Large intestine (tissue), 3 donors: ENCODE data around the gene ADAMTS15. TPM values are rescaled to one million over a fixed set of nuclear protein-coding genes. Genes with fewer than 3 reads are reported as not detected.

Experiments used
- DNase-seq, 2 donors: peaks; one replicate each; pipeline versions ENCODE4 v3.0.0 to v3.0.0-alpha.2; 2013
- H3K27ac ChIP-seq: one replicate; pipeline ENCODE4 v1.5.1; 2013; ENCODE audit warnings: low read length
- H3K27me3 ChIP-seq: 2 replicates; pipeline ENCODE4 v1.6.1; 2013; ENCODE audit warnings: low read length; ENCODE audit not compliant: control insufficient read depth, insufficient read depth
- H3K36me3 ChIP-seq: 2 replicates; pipeline ENCODE4 v1.6.1; 2013; ENCODE audit warnings: low read length; ENCODE audit not compliant: control insufficient read depth, insufficient read depth
- H3K4me1 ChIP-seq: one replicate; pipeline ENCODE4 v1.6.1; 2013; ENCODE audit warnings: low read length; ENCODE audit not compliant: control insufficient read depth, insufficient read depth
- H3K4me3 ChIP-seq: one replicate; pipeline ENCODE4 v1.5.1; 2013; ENCODE audit warnings: low read length
- H3K9me3 ChIP-seq: one replicate; pipeline ENCODE4 v1.6.1; 2013; ENCODE audit warnings: mild to moderate bottlenecking, low read depth, low read length, moderate library complexity; ENCODE audit not compliant: control insufficient read depth
- whole genome bisulfite sequencing: methylation state at CpG from one replicate; pipeline ENCODE4 v1.1.5; 2013; ENCODE audit warnings: low lambda C conversion rate; ENCODE audit not compliant: insufficient coverage; 5-methylcytosine and 5-hydroxymethylcytosine counted together
- polyA plus RNA-seq: library from polyadenylated mRNA; unstranded; fragments of 120-200 nt; gene quantifications from one replicate; pipeline ENCODE4 v1.2.1, GENCODE V29; 2013

The ADAMTS15 gene
- polyA plus RNA-seq, 1 donor = 6.3 TPM

GRCh38 chr11:130449996-130450769 is 1.7 kb downstream of the ADAMTS15 start:
- H3K4me1 ChIP-seq = peaks cover 46% of the 10 kb centered on the region
- H3K9me3 ChIP-seq = peaks cover 5% of the 10 kb centered on the region
- peak overlapping the region; percentile 75 for H3K4me3 ChIP-seq
- no CpG with 5 or more reads among the region's 34 CpGs for WGBS
- H3K27me3 ChIP-seq = peaks cover 13% of the 10 kb centered on the region
- peak overlapping the region; percentile 63 for H3K27ac ChIP-seq
- DNase-seq = peak; percentile 83 to 85
- no peaks in the 10 kb centered on the region for H3K36me3 ChIP-seq

DNA sequence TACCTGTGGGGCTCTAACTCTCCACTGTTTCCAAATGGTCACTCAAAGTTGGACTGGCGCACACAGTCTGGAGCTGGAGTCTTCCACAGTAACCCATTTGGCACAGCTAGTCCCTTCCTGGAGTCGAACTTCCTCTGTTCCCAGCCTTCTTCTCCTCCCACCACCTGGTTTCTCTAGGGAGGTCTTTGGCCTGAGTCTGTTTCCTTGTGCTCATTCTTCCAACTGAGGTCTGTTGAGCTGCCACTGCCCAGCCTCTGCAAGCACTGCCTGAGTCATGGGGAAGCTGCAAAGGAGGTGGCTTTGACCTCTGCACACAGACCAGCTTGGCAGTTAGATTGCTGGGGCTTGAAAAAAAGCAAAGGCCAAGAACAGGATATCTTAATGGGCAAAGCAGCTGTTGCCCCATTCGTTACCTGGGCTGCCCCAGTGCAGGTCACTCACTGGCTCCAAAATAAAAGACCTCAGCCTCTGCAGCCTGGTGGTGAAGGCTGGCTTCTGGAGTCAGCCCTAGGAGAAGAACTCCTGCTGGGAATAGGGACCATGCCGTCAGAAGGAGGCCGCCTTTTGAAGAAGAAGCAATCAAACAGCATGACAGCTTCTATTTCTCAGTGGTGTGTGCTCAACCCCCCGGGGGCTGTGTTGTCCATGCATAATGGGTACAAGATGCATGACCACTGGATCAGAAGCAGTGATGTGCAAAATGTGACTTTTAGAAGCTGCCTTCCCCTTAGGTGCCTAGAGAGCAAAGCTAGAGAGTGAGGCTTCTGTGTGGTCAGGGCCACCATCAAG is 3.0 kb downstream of the ADAMTS15 start:
- Histone ChIP-seq H3K9me3 (peaks cover 5% of the 10 kb centered on the region), H3K36me3 (no peaks in the 10 kb centered on the region), H3K27ac (peak overlapping the region; percentile 44), H3K4me1 (peaks cover 59% of the 10 kb centered on the region), H3K27me3 (peaks cover 13% of the 10 kb centered on the region), H3K4me3 (no peak overlapping the region)
- WGBS = no CpG with 5 or more reads among the region's 6 CpGs
- peak; percentile 30 to 71 for DNase-seq

GRCh38 chr11:130452176-130452575 is 3.7 kb downstream of the ADAMTS15 start:
- H3K27ac ChIP-seq = peak overlapping the region; percentile 44
- no peak for DNase-seq
- WGBS = 100% methylated on average over 2 of the region's 9 CpGs
- H3K36me3 ChIP-seq = no peaks in the 10 kb centered on the region
- no peak overlapping the region for H3K4me3 ChIP-seq
- peaks cover 64% of the 10 kb centered on the region for H3K4me1 ChIP-seq
- H3K27me3 ChIP-seq = peaks cover 13% of the 10 kb centered on the region
- H3K9me3 ChIP-seq = peaks cover 5% of the 10 kb centered on the region

- peaks cover 13% of the 10 kb centered on the region for H3K27me3 ChIP-seq
- H3K36me3 ChIP-seq = no peaks in the 10 kb centered on the region
- H3K27ac ChIP-seq = peak overlapping the region; percentile 54
- DNase-seq = peak; percentile 56 to 75
- peaks cover 5% of the 10 kb centered on the region for H3K9me3 ChIP-seq
- H3K4me1 ChIP-seq = peaks cover 69% of the 10 kb centered on the region
- no CpG with 5 or more reads among the region's 6 CpGs for WGBS
- H3K4me3 ChIP-seq = no peak overlapping the region
Measured at GRCh38 chr11:130452940-130453339, 4.5 kb downstream of the ADAMTS15 start.

DNA sequence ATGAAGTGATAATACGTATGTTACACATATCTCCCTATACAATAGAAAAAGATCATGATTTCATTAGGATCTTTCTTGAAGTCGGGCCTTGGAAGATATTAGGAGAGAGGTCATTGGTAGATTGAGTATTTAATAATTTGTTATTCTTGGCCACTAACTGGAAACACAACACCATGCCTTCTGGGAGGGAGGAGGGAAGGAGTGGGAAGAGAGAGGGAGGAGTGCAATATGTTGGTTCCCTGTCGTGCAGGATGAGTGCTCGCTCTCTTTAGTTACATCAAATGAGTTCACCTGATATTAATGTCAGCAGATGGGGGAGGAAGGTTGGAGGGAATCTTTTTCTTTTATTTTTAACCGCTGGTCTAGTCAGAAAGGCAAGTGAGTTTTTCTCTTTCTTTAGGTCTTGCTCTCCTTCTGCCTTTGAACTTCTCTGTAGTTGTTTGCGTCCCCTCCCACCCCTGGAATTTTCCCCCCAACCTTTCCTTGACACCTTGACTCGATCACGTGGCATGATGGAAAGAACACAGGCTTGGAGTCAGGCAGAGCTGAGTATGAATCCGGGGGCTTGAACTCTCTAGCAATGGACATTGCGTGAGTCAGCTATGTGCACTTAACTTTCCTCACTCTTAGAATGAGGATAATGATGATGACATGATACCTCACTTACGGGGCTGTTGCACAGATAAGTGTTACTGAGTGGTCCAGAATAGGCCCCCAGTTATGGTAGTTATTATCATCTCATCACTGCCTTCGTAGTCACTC is 6.2 kb downstream of the ADAMTS15 start:
- Histone ChIP-seq H3K27me3 (peaks cover 4% of the 10 kb centered on the region), H3K4me3 (no peak overlapping the region), H3K4me1 (peaks cover 75% of the 10 kb centered on the region), H3K36me3 (no peaks in the 10 kb centered on the region), H3K9me3 (no peaks in the 10 kb centered on the region), H3K27ac (peak overlapping the region; percentile 74)
- WGBS = 60% methylated on average over 1 of the region's 12 CpGs
- no peak for DNase-seq

DNA sequence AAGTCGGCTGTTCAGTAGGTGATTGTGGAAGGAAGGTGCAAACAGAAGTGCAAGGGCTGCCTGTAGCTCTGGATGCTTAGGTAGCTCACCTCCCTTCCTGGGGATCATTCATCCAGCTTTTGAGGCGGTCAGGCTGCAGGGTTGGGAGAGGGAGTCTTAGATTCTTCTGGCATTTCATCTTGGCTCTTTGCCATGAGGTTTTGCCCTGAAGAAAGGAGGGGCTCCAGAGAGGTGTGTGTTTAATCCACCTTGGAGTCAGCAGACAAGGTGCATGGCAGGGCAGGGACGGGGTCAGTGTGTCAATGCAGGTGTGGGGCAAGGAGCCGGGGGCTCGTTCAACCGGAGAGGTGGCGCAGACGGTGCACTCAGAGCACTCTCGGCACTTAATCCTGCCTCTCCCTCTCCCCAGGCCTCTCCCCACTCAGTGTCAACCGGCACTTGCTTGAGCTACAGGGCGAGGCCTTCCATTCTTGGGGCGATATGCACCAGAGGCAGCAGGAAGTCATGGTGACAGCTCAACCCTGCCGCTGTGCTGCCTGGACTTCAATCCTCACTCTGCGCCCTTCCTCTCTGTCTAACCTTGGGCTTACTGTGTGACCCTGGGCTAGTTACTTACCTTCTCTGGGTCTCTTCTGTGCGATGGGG is 7.2 kb downstream of the ADAMTS15 start:
- no peaks in the 10 kb centered on the region for H3K36me3 ChIP-seq
- peak overlapping the region; percentile 74 for H3K27ac ChIP-seq
- peaks cover 73% of the 10 kb centered on the region for H3K4me1 ChIP-seq
- H3K9me3 ChIP-seq = no peaks in the 10 kb centered on the region
- no peak overlapping the region for H3K4me3 ChIP-seq
- DNase-seq = peak; percentile 70 to 88
- H3K27me3 ChIP-seq = no peaks in the 10 kb centered on the region
- 0% methylated on average over 3 of the region's 15 CpGs for WGBS

GRCh38 chr11:130456286-130456685 is 7.8 kb downstream of the ADAMTS15 start:
- Histone ChIP-seq H3K27ac (peak overlapping the region; percentile 74), H3K36me3 (no peaks in the 10 kb centered on the region), H3K9me3 (no peaks in the 10 kb centered on the region), H3K4me1 (peaks cover 67% of the 10 kb centered on the region), H3K4me3 (no peak overlapping the region), H3K27me3 (no peaks in the 10 kb centered on the region)
- WGBS = no CpG with 5 or more reads among the region's 3 CpGs
- DNase-seq = no peak

- no peaks in the 10 kb centered on the region for H3K9me3 ChIP-seq
- H3K27ac ChIP-seq = peak overlapping the region; percentile 70
- H3K4me1 ChIP-seq = peaks cover 54% of the 10 kb centered on the region
- H3K27me3 ChIP-seq = no peaks in the 10 kb centered on the region
- peak overlapping the region; percentile 14 for H3K4me3 ChIP-seq
- peaks cover 13% of the 10 kb centered on the region for H3K36me3 ChIP-seq
- WGBS = 100% methylated on average over 2 of the region's 20 CpGs
- DNase-seq = peak; percentile 77 to 89
Measured at GRCh38 chr11:130457623-130458409, 9.4 kb downstream of the ADAMTS15 start.

- Histone ChIP-seq H3K36me3 (peaks cover 17% of the 10 kb centered on the region), H3K4me3 (peak overlapping the region; percentile 14), H3K4me1 (peaks cover 50% of the 10 kb centered on the region), H3K9me3 (no peaks in the 10 kb centered on the region), H3K27ac (peak overlapping the region; percentile 70), H3K27me3 (no peaks in the 10 kb centered on the region)
- no peak for DNase-seq
- WGBS = no CpG with 5 or more reads among the region's 4 CpGs
Measured at GRCh38 chr11:130458410-130458729, 9.9 kb downstream of the ADAMTS15 start.
